GM12878 (cell line): ENCODE measurements around the gene CSNK1G2.

Experiments
- BCL3 ChIP-seq: IDR thresholded peaks from 2 replicates; pipeline ENCODE4 v1.6.1; 2011; ENCODE audit warnings: borderline replicate concordance, low read depth, mild to moderate bottlenecking, moderate library complexity, low read length; ENCODE audit not compliant: insufficient read depth, poor library complexity, severe bottlenecking
- BCLAF1 ChIP-seq: fragments of 450-650 bp; IDR thresholded peaks from 2 replicates; pipeline ENCODE4 v1.6.1; 2017; ENCODE audit warnings: antibody characterized with exemption, mild to moderate bottlenecking, moderate library complexity
- CEBPB ChIP-seq, 2 experiments: fragments of 150-350 bp in 1 of 2; IDR thresholded peaks; 2 replicates each; pipeline ENCODE4 v1.6.1; 2012 to 2014; ENCODE audit warnings: low read depth in 2 of 2, low read length in 2 of 2, borderline replicate concordance in 1 of 2, inconsistent platforms in 1 of 2
- CTCF ChIP-seq, 3 experiments: IDR thresholded peaks in 2 of 3; conservative IDR thresholded peaks in 1 of 3; 2 replicates each; pipeline ENCODE4 v1.5.1; 2011; ENCODE audit warnings: low read depth in 3 of 3, low read length in 3 of 3, mild to moderate bottlenecking in 3 of 3, control low read depth in 2 of 3, moderate library complexity in 2 of 3, inconsistent platforms in 1 of 3, mixed read lengths in 1 of 3; ENCODE audit not compliant: control insufficient read depth in 2 of 3, insufficient read depth in 1 of 3; ENCODE audit errors: extremely low read depth in 1 of 3
- EP300 ChIP-seq, 2 experiments: fragments of 150-350 bp in 1 of 2; IDR thresholded peaks; 2 replicates each; pipeline ENCODE4 v1.6.1; 2011 to 2012; ENCODE audit warnings: low read depth in 2 of 2, low read length in 2 of 2, borderline replicate concordance in 1 of 2, improper control_type of control experiment in 1 of 2, inconsistent platforms in 1 of 2; ENCODE audit not compliant: control insufficient read depth in 1 of 2
- POLR2A ChIP-seq: IDR thresholded peaks from 2 replicates; pipeline ENCODE4 v1.6.1; 2011; ENCODE audit warnings: low read depth, mild to moderate bottlenecking, low read length
- SP1 ChIP-seq: IDR thresholded peaks from one replicate; pipeline ENCODE4 v1.6.1; 2011; ENCODE audit warnings: low read depth, low read length
- ZBTB40 ChIP-seq: fragments of 450-650 bp; IDR thresholded peaks from 2 replicates; pipeline ENCODE4 v1.6.1; 2016; ENCODE audit warnings: mild to moderate bottlenecking, moderate library complexity, borderline replicate concordance
- ZSCAN29 ChIP-seq: fragments of 450-650 bp; IDR thresholded peaks from 2 replicates; pipeline ENCODE4 v1.6.1; 2017; ENCODE audit warnings: mild to moderate bottlenecking, moderate library complexity

GRCh38 chr19:1980091-1980808 lies 39.3 kb downstream of the CSNK1G2 start:
- TF ChIP-seq ZBTB40 (no peak), BCL3 (no peak), CTCF (IDR thresholded peaks at IDR 0.05 in 2 of 3, conservative IDR thresholded peaks at IDR 0.05 in 1 of 3; ENCODE audit: control insufficient read depth in 2 of 3, extremely low read depth in 1 of 3, insufficient read depth in 1 of 3, low read depth in 3 of 3, low read length in 3 of 3) (no peak), BCLAF1 (no peak), EP300 (IDR thresholded peaks at IDR 0.05; ENCODE audit: borderline replicate concordance in 1 of 2, control insufficient read depth in 1 of 2, low read depth in 2 of 2, low read length in 2 of 2) (no peak), CEBPB (IDR thresholded peaks at IDR 0.05; ENCODE audit: borderline replicate concordance in 1 of 2, low read depth in 2 of 2, low read length in 2 of 2) (no peak), SP1 (no peak), POLR2A (no peak), ZSCAN29 (no peak)
